NCI-H2029 treated with DMSO at 0.1 percent for 48 hours (cell line): Measurements from ENCODE around the gene TNIP1.

Experiments used
- DNase-seq: peaks from one replicate; lab custom pipeline; 2025; lab: John Stamatoyannopoulos, UW

The TNIP1 gene

DNA sequence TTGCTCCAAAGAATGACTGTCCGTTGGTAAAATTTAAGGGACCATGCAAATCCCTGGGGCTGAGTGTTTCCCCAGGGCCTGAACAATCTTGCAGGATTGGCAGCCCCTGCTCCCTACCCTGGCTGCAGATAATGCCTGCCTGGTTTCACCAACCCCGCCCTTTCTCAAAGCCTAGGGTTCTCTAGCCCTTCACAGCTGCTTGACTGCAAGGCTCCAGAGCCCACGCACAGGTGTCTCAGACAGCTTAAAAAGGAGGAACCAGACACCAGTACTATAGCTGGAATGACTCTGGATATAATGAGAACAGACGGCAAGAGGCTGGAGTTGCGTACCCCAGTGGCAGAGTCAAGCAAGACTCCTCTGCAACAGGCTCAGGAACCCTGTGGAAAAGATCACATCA is 25.2 kb upstream of the TNIP1 start:
- no peak for DNase-seq

DNA sequence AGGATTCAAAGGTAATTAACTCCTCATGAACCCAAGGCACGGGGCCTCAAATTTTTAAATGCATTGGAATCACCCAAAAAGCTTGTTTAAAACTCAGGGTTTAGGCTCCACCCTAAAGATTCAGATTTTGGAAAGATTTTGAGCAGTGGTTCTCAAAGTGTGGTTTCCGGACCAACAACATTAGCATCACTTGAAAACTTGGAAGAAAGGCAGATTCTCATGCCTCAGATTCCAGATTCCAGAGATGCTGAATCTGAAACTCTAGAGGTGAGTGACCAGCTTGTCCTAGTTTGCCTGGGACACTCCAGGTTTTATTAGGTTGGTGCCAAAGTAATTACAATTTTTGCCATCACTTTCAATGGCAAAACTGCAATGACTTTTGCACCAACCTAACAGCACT is 24.7 kb upstream of the TNIP1 start:
- no peak for DNase-seq

DNA sequence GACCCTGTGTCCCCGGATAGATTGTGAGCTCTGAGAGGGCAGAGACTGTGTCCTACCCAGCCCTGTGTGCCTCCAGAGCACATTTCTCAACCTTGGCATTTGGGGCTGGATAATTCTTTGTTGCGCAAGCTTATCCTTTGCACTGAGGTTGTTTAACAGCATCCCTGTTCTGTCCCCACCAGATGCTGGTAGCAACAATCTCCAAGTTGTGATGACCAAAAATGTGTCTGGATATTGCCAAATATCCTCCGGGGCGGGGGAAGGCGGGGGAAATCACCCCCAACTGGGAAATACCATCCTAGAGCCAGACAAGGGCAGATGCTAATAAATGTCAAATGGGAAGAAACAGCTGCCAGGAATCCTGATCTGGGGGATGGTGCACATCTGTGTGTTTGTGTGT is 24.0 kb upstream of the TNIP1 start:
- DNase-seq: no peak

DNA sequence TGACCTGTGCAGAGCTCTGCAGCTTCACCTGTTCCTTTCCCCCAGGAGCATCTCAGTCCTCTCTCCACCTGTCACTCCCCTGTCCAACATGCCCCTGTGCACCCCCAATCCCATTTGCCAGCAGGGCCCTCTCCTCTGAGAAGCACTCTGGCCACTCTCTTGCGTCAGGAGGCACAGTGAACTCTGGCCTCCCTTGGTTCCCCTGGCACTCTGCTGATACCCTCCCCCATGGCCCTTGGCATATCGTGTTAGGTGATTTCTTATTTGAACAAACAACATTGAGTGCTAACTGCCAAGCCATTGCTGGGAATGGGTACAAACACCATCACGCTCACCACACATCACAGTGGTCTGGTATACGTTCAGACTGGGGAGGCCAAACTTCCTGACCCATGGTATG is 20.9 kb upstream of the TNIP1 start:
- no peak for DNase-seq

DNA sequence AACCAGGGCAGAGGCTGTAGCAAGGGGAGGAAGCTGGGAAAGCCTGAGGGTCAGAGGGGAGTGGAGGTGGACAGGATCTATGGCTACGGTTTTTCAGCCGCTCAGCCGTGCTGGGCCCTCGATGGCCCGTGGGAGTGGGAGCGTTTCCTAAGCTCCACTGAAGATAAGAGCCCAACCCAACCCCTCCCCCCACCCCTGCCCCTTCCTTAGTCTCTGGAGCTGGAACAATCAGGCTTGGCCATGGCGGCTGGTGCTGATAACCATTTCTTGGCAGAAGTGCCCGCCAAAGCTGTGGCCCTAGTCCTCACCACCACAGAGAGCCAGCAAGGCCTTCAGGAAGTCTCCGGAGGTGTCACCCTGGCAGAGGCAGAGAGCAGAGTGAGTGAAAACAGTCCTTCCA is 20.3 kb upstream of the TNIP1 start:
- no peak for DNase-seq

DNA sequence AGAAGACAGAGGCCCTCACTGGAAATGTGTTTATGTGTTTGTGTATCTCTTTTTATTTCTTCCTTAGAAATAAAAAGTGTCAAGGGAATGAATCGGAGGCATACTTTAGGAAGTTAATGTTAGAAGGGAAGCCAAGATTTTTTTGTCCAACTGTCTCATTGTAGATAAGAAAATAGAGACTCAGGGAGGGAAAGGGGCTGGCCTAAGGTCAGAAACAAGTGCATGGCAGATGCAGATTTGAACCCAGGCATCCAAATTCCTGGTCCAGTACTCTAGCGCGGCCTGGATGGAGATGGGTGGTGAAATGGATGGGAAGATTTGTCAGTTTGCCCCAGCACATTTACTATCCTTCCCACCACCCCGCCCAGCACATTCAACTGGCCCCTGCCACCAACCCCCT is 19.8 kb upstream of the TNIP1 start:
- DNase-seq: no peak

DNA sequence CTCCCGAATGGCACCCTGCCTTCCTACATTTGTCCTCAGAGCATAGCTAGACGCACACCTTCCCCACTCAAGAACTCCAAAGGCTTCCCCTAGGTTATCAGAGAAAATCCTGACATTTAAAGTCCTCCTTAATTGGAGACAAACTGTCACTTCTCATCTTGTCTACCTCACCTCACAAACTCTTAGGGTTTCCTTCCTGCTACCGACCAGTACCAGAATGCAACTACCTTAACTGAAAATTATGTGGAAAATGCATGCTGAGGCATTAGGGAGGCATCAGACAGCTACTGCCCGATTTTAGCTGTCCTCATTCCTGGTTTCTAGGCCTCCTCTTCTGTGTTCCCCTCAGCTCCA is 17.9 kb upstream of the TNIP1 start:
- no peak for DNase-seq

DNA sequence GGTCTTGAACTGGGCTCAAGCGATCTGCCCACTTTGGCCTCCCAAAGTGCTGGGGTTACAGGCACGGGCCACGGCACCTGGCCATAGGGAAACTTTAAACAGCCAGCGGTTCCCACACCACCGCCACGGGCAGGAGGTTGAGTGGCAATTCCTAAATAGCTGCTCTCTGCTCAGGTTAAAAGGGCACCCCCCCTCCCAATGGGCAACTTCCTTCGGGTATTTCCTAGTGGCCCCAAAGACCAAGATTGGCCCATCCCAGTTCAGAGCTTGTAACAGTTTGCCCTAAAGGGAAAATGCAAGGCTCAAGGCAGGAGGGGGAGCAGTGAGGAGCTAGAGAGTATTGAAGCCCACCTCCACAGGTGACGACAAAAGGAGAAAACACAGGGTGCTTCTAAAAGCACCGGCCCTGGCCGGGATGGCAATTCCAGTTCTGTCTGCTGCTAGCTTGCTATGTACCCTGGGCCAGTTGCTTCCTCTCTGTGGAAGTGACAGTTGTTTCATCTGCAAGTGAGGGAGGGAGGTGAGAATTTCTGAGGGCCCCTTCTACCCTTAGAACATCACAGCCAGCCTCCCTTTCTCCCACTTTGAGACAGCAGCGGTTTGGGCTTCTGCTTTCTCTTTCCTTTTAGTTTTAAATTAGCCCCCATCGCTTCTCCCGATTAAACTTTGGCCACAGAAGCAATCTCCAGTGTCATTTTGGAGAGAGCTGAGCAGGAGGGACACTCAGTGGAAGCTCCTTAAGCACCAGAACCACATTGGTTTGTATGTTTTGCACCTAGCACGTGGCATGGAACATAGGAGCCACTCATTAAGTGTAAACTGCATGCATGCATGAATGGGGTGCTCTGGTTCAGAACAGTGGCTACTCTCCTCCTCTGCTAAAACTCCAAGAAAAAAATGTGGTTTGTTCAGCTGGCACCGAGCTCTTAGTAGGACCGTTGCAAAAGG is 17.3 kb upstream of the TNIP1 start:
- no peak for DNase-seq

DNA sequence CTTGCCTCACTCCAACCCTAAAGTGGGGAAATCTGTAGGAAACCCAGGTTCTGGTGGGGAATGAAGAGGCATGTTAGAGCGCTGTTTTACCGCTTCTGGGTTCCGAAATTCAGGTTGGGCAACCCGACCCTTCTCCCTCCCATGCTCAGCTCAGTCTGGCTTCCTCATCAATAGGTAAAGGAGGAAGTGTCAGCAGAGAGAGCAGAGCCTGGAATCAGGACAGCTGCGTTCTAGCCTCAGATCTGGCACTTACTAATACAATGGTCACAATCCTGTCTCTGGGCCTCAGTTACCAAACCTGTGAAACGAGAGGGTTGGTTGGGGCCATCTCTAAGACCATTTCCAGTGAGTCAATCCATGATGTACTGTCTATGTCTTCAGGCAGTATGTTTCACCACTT is 16.2 kb upstream of the TNIP1 start:
- no peak for DNase-seq

DNA sequence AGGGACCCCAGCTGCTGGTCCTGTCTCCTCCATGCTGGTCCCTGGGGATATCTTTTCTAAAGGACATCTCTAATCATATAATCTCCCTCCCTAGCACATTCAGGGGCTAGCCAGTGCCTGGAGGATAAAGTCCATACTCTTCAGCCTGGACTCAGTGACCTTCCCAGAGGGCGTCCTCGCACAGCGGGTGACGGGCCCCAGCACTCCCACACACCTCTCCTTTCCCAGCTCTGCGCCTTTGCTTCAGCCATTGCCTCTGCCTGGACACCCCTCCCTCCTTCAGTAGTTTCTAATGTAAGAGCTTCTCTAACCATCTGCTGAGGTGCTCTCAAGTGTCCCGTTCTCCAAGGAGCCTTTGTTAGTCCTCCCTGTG is 15.2 kb upstream of the TNIP1 start:
- DNase-seq: no peak

DNA sequence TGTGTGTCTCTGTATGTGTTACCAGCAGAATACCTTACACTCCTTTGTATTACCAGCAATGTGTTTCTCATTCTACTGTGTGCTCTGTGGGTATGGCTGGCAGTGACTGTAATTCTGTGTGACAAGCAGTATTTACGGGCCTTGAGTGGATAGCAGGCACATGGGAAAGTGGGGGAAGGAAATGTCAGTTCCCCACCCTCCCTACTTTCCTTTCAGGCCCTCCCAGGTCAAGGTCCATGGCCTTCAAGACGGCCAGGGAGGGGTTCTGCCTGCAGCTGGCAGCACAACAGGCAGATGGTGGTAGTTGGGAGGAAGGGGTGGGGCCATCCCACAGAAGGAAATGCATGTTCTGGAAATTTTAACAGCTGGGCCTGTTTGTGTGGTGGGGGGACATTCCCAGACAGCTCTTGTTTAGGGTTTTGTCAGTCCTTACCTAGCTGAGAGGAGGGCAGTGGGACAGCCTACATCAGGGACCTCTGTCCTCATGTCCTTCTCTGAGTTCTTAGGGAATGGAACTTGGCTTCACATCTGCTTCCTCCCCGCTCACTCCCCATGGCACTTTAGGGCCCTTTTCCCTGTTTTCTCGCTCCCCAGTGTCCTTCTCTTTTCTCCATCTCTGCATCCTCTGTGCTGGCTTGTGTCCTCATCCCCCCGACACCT is 14.6 kb upstream of the TNIP1 start:
- no peak for DNase-seq

DNA sequence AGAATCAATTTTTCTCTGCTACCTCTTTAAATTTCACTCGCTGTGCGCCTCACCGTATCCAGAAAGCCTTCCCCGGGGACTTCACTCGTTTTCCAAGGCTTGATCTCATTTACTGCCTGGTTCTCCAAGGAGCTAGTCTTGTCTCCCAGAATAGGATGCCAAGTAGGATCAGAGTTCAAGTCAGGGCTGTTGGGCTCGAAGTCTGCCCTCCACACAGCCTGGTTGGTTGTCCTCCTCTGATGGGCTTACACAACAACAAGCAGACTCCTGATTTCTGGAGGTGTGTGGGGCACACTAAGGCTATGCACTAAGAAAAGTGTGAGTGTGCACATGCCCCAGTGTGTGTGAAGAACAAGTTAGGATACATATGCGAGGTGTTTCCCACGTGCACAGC is 14.0 kb upstream of the TNIP1 start:
- DNase-seq: no peak

DNA sequence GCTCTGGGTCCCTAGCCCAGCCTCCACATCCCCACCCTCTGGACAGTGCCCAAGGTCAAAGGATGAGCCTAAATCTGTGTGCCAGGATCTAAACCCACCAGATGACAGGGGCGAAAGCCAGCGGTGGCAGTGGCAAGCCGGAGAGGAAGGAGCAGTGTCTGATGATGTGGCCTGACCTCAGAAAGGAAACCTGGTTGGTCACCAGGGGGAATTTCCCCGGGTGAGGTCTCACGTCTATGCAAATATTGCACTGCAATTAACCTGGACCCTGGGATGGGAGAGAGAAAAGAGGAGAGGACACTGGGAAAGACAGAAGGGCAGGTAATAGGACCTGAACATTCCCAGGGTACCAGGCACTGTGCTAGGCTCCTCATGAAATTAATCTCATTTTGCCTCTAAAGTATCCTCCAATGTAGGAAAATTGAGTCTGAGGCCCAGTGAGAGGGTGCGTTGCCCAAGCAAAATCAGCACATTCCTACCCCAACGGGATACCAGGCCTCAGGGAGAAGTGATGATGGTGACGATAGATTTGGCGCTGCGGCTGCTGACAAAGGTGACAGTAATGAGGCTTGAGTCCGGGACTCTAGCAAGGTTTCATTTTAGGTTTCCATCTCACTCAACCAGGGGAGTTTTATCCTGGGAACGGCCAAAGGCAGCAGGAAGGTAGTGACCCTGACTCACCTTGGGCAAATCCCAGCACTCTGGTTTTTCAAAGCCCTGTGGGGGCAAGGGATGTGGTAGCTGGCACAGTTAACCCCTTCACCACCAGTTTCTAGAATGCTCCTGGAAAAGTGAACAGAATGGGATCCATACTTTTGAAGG is 13.4 kb upstream of the TNIP1 start:
- DNase-seq: no peak

DNA sequence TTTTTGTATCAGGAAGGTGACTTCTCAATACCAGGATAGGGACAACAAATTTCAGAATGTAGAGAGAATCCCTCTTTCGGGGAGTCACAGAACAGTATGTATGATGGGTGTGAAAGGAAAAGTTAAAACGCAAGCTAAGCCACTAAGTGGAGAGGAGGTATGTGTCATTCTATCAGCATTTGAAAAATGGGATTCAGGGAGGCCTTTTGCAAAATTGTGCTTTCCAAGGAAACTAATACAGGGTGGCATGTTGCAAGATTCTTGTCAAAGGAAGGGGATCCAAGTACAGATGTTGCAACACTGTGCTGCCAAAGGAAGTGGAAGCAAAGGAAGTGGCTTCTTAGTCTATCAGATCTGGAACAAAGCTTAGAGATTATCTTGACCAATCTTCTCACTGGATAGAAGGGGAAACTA is 12.6 kb upstream of the TNIP1 start:
- no peak for DNase-seq

DNA sequence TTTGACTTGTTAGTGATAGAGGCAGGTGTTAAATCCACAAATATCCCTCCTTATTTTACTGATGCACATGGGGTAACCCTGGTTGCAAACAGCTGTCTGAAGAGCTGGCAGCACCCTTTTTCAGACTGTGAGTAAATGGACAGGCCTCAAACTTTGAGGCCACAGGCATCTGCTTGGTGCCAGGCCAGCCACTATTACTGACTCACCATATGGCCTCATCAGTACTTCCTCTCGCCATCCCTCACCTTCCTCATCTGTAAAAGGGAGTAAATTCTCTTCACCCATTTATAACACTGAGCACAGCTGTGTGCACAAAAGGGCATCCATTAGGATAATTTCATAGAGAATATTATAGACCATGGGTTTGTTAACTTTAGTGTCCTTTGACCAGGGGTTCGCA is 11.9 kb upstream of the TNIP1 start:
- DNase-seq: no peak

DNA sequence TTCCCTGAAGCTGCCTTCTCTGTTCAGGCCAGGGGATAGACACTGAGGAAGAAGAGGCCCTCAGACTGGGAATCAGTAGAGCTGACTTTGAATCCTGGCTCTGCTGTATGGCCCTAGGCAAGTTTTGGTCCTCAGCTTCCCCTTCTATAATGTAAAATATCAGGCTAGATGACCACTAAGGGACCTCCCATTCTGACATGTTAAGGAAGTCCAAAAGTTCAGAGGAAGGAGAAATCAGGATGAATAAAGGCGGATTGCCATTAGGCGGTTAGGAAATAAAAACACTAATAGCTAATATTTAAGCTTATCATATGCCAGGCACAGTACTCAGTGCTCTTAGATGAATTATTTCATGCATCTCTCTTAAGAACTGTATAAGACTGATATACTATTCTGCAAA is 8.9 kb upstream of the TNIP1 start:
- no peak for DNase-seq

DNA sequence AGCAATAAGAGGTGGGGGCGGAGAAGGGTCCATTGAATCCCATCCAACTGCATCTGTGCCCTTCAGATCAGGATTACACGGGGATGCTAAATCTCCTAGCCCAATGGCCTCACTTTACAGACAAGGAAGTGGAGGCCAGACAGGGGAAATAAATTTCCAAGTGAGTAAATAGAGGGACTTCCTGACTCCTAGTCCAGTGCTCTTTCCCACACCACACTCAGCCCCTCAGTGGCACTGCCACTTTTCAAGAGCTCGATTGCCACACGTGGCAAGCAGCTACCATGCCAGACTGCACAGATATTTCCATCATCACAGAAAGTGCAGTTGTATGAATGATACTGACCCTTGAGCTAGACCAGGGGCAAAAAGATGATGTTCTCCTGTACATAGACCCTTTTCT is 8.2 kb upstream of the TNIP1 start:
- no peak for DNase-seq

DNA sequence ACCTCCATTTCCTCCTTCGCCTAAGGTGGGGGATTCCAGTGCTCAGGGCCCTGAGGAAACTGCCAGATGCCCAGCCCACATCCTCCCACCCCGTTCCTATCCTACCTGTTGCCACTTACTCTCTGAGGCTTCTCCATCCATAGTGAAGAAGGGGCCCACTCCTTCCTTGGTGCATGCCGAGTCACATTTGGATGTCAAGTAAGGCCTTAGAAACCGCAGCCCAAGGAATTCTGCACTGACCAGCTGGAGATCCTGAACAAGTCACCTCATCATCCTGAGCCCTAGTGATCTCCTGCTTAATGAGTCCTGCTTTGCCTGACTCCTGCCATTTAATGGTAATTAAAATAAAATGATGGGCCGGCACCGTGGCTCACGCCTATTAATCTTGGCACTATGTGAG is 6.7 kb upstream of the TNIP1 start:
- DNase-seq: no peak

DNA sequence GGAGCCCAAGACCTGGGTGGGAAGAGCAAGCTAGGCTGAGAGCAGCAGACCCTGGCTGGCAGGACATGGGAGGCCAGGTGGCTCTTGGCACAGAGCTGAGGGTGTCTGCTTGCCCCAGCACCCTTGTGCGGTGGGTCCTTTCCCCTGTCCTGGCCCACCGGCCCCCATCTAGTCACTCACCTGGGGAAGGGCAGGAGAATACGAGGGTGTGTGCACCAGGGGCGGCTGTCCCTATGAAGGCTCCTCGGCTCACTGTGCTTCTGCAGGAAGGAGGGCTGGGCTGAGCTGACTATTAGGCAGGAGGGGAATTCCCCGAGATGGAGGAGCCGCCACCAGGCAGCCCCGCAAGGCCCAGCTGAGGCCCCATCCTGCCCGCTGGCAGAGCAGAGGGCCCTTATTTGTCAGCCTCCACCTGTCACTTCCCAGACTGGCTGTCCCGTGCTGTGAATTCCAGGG is 6.1 kb upstream of the TNIP1 start:
- no peak for DNase-seq

DNA sequence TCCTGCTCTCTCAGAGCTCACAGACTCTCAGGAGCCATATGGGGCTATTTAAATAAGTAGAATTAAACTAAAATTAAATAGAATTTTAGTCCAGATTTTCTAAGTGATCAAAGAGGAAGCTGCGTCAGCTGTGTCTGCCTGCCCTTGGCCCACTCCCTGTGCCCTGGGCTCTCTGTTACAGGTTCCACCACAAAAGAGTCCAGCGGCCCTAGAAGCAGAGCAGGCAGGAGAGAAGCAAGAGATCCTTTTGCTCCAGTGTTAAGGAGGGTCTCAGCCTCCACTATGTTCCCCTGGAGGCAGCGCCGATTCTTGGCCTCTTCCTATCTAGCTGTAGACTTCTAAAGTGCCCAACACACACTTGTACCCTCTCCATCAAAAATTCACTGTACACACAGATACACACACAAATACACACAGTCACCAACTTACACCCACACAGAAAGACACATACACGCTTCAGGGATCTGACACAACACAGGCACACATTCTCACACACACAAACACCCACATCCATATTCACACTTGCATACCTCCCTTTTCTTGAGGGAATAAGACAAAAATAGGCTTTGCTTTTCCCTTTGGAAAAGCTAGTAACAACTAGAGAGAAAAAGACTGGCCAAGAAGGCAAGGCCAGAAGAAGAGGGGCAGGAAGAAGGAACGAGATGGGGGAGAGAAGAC is 5.5 kb upstream of the TNIP1 start:
- DNase-seq: no peak

DNA sequence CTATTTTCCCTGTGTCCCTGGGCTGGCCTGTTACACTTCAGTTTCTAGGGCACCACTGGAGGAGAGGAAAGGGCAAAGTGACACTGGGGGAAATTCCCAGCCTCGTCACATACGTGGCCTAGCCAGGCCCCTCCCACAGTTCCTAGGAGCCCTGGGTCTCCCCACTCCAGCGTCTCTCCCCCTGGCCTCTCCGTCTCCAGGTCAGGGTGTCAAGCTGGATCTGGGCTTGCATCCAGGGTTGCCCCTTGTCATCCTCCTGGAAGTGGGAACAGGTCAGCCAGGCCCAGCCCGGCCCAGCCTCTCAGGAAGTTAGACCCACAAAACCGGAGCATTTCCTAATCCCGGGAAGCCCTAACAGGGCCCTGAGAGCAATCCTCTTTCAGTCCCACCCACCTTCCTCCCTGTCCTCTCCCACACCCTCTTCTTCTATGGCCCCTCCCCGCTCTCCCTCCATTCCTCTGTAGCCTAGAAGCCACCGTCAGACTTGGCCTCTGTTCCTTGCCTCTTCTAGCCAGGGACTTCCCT is 4.7 kb upstream of the TNIP1 start:
- no peak for DNase-seq

DNA sequence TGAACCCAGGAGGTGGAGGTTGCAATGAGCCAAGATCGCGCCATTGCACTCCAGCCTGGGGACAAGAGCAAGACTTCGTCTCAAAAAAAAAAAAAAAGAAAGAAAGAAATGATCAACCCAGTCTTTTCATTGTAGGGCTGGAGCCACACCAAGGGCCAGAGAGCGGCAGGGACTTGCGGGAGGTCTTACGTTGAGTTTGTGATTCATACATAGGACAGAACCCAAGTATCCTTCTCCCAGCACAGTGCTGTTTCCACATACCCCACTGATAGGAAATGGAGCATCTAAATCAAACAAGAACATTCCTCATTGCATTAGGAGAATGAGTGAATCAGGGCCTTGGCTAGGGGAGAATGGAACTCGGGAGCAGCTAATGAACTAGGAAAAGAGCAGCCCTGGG is 3.5 kb upstream of the TNIP1 start:
- no peak for DNase-seq
